HG02981 (cell line): Measurements from ENCODE around the gene ZC3H4.

ENCODE experiments used
- ATAC-seq: cut with Tn5 transposase; IDR thresholded peaks from one replicate; pipeline ENCODE4 v1.9.1; 2021; ENCODE audit warnings: mild to moderate bottlenecking, moderate library complexity; ENCODE audit not compliant: unreplicated experiment

The ZC3H4 gene

DNA sequence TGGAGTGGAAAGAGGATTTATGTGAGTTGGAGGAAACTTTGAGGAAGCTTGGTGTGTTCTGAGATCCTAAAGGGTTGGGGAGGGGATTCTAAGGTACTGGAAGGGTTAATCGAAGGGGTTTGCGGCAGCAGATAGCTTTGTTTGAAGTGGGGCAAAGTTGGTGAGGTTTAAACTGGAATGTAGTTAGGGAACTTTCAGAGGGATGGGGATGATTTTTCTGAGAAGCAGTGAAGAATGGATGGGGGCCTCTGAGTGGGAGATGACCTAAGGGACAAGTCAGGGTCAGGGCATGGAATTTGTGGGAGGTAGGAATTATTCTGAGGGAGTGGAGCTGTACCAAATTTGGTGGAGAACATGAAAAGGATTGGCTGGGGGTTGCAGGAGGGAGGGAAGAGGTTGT, 21.0 kb upstream of the ZC3H4 start:
- ATAC-seq: no peak

DNA sequence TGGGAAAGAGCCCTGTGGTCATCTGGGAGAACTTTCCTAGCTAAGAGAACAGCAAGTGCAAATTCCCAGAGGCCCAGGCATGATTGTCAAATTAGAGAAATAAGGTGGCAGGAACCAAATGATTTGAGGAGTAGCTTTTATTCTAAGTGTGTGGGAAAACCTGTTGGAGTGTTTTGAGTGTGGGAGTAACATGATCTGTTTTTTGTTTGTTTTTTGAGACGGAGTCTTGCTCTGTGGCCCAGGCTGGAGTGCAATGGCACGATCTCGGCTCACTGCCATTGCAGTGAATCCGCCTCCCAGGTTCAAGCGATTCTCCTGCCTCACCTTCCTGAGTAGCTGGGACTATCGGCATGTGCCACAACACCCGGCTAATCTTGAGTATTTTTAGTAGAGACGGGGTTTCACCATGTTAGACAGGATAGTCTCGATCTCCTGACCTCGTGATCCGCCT, 19.5 kb upstream of the ZC3H4 start:
- ATAC-seq: no peak

DNA sequence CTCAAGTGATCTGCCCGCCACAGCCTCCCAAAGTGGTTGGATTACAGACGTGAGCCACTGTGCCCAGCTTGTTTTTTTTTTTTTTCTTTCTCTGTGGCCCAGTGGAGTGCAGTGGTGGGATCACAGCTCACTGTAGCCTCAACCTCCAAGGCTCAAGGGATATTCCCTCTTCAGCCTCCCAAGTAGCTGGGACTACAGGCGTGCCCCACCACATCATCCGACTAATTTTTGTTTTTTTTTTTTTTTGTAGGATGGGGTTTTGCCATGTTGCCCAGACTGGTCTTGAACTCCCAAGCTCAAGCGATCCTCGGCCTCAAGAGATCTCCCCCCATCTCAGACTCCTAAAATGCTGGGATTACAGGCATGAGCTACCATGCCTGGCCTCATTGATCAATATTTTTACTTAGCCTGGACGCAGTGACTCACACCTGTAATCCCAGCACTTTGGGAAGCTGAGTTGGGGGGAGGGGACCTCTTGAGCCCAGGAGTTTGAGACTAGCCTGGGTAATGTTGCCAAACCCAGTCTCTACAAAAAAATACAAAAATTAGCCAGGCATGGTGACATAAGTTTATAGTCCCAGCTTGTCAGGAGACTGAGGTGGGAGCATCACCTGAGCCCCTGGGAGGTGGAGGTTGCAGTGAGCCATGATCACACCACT, 18.7 kb upstream of the ZC3H4 start:
- ATAC-seq: no peak

DNA sequence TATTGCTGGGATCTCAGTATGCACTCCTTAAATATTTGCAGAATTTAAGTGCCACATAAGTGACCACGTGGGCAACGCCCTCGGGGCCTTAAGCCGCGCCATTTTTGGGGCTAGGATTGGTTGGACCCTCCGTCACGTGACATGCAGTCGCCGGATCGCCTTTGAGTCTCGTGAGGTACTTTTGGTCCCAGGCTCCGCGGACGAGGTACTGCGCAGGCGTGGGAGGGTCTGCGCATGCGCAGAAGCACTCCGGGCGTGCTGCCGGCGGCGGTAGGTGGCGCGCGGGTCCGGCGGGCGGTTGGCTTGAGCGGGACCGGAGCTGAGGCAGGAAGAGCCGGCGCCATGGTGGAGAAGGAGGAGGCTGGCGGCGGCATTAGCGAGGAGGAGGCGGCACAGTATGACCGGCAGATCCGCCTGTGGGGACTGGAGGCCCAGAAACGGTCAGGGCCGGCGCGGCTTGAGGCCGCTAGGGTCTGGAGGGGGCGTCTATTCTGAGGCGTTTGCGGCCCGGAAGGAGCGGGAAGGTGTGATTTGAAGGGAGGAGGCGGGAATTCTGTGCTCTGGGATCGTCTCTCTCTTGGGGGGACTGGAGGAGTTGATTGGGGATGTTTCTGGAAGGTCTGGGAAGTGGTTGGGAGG, 17.1 kb upstream of the ZC3H4 start, which contains the start of gene SAE1:
SAE1 (plus strand) TSS at position 247 of the 639 bp plus-strand sequence; CDS start at position 343, 96 bp downstream.
- ATAC-seq: peak; percentile 78

DNA sequence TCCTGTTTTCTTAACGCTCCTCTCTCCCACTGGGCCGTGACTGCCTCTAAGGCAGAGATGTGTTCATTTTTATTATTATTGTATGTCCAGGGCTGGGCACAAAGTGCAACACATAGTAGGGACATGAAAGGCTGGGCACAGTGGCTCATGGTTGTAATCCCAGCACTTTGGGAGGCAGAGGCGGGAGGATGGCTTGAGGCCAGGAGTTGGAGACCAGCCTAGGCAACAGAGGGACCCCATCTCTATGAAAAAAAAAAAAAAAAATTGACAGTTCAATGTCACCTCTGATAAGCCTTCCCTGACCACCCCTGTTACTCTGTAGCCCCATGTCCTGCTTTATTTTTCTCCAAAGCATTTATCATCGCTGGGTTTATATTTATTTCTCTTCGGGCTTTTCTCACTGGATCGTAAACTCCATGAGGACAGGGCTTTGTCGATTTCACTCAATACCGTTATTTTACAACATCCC, 16.6 kb upstream of the ZC3H4 start:
- no peak for ATAC-seq

DNA sequence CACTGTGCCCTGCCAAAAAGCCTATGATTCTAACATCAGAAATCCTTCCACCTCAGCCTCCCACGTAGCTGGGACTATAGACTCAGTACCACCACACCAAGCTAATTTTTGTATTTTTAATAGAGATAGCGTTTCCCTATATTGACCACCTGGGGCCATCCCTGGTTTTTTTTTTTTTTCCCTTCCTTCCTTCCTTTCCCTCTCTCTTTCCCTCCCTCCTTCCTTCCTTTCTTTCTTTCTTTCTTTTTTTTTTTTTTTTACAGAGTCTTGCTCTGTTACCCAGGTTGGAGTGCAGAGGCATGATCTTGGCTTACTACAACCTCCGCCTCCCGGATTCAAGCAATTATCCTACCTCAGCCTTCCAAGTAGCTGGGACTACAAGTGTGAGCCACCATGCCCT, 16.0 kb upstream of the ZC3H4 start:
- no peak for ATAC-seq

DNA sequence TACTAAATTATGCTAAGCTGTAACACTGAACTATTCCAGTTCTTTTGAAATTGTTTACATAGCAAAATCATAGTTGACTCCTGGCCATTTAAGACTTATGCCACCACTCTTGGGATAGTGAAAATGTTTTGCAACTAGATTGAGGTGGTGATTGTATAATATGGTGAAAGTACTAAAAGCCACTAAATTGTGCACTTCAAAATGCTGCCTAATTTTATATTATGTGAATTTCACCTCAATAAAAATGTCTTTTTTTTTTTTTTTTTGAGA, 12.0 kb upstream of the ZC3H4 start:
- no peak for ATAC-seq

DNA sequence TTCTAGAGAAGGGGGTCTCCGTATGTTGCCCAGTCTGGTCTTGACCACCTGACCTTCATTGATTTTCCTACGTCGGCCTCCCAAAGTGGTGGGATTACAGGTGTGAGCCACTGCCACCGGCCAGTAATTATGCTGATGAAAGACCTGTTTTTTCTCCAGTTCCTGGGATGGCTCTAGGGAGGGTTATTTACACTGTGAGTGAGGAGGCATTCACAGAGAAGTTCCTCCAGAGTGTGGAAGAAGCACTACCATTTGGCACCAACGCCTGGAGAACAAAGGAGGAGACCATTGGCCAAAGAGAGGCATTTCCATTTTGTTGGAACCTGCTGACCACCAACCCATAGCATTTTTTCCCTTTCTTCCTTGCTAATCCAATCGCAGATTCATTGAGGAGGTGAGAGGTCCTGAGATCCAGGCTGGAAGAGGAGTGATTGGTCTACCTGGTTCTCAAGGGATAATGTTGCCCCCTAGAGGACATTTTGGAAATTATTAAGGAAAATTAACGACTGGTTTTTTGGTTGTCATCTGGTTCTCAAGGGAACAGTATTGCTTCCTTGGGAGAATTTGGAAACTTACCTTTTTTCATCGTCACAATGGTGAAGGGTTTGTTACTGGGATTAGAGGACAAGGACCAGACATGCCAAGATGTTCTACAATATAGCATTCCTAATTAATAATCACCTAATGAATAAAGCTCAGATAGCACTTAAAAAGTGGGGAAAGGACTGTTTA, 11.5 kb upstream of the ZC3H4 start:
- ATAC-seq: no peak

DNA sequence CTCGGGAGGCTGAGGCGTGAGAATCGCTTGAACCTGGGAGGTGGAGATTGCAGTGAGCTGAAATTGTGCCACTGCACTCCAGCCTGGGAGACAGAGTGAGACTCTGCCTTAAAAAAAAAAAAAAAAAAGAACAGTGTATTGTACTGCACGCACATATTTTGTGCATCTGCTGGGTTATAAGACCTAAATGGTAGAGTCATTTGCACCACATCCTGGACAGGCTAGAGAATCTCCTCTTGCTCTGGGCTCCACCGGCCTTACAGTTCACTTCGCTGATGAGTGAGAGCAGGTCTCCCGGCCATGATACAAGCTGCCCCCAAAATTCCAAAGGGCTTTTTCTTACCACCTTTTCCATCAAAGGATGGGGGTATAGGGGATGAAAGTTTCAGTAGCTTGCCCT, 9.8 kb upstream of the ZC3H4 start:
- ATAC-seq: no peak

DNA sequence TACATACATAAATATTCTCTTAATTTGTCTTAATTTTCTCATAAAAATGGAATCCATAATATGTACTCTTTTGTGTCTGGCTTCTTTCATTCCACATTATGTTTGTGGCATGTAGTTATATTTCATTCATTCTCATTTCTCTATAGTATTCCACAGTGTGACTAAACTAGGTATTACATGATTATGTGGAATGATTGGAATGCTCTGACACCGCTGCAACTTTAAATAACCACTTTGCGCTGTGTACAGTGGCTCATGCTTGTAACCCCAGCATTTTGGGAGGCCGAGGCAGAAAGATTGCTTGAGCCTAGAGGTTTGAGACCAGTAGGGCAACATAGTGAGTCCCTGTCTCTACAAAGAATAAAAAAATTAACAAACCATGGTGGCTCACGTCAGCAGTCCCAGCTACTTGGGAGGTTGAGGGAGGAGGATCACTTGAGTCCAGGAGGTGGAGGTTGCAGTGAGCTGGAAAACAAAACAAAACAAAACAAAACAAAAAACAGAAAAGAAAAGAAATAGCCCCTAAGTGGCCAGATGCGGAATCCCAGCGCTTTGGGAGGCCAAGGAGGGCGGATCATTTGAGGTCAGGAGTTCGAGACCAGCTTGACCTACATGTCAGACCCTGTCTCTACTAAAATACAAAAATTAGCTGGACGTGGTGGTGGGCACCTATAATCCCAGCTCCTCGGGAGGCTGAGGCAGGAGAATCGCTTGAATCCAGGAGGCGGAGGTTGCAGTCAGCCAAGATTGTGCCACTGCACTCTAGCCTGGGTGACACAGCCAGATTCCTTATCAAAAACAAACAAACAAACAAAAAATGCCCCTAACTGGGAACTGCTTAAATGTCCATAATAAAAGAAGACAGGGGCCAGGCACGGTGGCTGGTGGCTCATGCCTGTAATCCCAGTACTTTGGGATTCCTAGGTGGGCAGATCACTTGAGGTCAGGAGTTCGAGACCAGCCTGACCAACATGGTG, 9.1 kb upstream of the ZC3H4 start:
- no peak for ATAC-seq

DNA sequence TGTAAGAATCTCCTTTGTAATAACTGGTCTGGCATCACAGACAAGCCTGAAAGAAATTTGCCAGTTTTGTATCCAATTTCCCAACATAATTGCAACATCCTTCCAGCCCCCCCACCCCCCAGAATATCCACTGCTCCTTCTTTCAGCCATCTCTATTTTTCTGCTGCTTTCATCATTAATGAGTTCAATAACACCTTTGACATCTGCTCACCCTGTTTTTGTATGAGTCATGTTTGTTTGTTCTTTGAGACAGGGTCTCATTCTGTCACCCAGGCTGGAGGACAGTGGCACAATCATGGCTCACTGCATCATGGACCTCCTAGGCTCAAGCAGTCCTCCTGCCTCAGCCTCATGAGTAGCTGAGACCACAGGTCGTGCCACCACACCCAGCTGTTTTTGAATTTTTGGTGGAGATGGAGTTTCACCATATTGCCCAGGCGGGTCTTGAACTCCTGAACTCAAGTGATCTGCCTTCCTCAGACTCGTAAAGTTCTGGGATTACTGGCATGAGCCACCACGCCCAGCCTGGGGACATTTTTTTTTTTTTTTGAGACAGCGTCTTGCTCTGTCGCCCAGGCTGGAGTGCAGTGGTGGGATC, 7.0 kb upstream of the ZC3H4 start:
- ATAC-seq: no peak

DNA sequence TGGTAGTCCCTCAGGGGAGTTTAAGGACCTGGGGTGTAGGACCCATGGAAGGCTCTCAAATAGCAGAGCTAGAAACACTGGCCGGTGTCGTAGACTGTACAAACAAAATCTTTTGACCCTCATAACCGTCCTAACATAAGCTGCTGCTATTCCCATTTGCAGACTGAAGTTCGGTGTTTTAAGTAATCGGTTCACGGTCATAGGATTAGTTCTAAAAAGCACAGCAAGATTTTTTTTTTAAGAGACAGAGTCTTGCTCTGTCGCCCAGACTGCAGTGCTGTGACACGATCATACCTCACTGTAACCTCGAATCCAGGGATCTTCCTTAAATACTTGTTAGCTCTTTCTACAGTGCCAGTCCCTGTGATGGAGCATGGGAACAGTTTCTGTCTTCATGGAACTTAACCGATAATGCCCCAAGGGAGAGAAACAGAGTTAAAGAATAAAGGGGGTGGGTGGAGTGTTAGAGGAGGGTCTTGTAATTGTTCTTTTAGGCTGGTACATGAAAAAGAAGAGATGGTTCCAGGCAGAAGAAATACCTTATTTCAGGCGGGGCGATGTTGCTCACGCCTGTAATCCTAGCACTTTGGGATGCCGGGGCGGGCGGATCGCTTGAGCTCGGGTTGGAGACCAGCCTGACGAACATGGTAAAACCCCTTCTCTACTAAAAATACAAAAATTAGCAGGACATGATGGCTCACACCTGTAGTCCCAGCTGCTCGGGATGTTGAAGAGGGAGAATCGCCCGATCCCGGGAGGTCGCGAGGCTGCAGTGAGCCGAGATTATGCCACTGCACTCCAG, 475 bp upstream of the ZC3H4 start:
- ATAC-seq: no peak

DNA sequence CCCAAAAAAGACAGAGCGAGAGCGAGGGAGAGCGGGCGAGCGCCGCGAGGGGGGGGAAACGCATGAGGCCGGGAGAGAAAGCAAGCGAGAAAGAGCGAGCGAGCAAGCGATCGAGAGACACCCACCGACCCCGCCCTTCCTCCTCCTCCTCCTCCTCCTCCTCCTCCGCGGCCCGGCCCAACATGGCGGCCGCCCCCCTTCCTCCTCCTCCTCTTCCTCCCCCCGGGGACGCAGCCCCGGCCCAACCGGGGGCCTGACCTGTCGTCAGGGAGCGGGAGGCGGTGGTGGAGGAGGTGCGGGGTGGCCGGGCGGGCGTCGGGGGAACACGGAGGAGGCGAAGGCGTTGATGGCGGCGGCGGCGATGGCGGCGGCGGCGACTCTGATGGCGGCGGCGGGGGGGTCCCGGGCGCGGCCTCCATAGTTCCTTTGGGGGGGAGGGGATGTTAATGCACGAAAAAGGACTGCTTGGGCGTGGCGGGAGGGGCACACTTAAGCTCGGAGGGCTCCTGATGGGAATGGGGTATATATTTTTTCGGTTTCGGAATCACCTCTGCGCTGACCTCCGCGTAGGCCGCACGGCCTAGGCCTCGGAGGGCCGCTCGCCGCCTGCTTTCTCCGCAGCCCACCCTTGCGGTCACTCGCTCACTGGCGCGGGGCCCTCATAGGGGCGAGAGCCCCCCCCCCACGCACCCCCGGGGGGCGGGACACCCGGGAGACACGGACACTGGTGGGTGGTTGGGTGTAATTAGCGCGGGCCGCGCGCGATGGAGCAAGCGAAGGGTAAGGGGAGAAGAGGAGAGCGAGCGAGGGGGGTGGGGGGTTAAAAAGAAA, 1.2 kb downstream of the ZC3H4 start:
- peak; percentile 4 for ATAC-seq

DNA sequence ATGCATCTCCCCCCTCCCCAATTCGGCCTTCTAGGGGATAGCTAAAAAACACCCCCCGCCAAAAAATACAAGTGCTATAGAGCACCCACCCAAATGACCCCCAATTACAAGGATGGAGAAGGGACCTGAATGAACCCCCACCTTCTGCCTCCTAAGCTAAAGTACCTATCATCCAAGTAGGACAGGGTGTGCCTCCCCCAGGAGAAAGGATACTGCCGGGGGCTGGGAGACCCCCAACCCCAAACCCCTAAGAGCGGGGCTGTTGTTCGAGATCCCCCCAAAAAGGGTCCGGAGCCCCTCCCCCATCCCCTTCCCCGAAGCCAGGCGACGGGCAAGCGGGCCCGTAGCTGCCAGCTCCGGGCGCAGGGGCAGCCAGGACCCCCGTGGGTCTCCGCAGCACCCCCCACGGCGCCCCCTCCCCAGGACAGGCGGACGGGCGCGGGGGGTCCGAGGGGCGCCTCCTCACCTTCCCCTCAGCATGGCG, 1.9 kb downstream of the ZC3H4 start:
- ATAC-seq: no peak

DNA sequence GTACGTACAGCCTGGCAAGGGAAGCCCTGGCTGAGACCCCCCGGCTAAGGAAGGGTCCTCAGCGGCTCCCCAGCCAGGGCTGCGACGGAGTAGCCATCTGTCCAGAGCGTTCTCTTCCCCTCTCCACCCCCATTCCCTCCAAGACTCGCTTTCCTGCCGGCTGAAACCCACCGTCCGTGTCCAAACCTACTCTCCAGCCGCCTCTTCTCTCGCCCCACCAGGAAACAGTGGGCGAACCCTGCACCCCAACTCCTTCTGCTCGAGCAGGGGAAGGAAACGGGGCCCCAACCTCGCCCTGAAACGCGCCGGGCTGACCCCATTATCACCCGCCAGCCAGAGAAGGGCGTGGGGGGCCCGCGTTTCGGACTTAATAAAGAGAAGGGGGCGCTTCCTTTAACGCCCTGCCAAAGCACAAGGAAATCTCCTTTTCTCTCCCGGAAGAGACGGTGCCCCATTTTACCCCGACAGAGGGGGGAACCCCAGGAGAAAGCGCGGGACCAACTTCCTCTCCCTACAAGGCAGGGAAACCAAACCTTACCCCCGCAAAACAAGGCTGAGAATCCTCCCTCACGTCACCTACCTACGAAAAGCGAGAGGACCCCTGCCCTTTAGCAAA, 2.5 kb downstream of the ZC3H4 start:
- no peak for ATAC-seq

DNA sequence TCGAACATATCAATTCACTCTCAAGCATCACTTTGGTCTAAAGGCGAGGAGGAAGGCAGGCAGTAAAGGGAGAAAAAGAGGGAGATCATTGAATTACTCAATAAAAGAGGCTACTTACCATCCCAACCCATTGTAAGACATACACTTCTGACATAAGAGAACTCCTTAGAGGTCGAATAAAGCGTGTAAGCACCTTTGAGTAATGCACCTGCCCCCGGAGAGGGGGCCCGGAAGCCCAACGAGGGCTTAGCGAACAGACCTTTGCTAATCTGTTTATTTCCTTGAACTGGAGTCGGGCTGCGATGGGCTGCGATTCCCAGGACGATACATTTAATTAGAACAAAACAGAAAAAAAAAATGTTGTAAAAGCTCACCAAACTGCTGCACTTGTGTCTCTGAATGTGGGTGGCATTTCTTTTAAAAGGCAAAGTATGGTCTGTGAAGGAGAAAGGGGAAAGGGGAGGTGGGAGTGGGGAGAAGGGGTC, 3.0 kb downstream of the ZC3H4 start:
- ATAC-seq: no peak

DNA sequence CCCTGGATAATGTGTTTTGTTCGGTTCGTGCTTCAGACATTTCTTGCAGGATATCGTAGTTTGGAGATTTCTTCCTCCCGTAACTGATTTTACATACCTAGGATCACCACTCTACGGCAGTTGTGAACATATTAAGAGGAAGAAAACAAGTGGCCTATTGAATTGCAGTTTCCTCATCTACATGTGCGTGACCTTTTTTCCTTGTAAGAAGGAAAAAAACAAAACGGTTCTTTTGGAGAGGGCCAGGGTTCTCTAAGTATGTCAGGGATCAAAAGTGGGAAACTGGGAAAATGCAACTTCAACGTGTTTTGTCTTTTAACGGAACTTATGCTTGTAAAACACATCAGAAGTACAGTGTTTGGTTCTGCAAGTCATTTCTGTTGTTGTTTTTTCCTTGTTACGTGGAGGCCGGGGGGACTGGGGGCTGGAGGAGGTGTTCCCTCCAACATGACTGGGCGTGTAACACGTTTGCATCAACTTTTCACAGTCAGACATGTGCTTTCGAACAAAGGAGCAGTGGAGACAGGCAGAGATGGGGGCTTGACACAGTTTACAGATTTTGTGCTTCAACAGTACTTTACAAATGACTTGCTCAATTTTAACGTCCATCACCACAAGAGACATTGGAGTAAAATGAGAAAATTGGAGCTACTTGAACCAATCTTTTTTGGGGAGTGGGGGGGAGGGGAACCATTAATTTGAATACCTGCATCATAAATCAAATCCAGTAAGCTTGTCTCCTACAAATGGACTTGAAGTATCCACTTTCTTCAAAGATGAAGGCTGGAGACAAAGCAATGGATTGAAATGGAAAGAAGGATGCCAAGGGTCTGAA, 3.8 kb downstream of the ZC3H4 start:
- ATAC-seq: no peak
